Measurements from ENCODE around the gene TREML2. TPM values are rescaled to one million over a fixed set of nuclear protein-coding genes. Genes with fewer than 3 reads are reported as not detected.
A peak's percentile ranks its signal among the peaks of the same experiment; 100 is the strongest.

Gene TREML2
- total and polyA plus RNA-seq, 9 of the 15 experiments (the other 6 are each of a cell fraction or from before 2014, with no cell fraction given): 0.20 to 2.9 (median 1.4) TPM

DNA sequence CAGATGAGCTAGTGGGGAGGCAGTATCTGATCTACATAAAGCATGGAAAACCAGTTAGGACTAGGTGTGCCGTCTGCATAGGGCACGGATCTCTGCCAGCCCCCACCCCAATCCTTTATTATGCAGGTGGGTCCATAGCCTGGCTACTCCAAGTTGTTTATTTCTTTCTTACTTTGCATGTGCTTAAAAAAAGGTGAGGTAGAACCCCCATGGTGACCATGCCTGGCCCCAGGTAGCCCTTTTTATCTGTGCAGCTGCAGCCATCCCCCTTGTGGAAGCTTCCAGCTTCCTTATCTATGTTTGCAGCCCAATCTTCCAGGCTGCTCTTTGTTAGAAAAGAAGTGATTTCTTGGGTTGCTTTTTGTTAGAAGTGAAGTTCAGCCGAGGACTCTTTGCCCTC, 29.0 kb downstream of the TREML2 start (continued):
- TF ChIP-seq, protein P1, sequence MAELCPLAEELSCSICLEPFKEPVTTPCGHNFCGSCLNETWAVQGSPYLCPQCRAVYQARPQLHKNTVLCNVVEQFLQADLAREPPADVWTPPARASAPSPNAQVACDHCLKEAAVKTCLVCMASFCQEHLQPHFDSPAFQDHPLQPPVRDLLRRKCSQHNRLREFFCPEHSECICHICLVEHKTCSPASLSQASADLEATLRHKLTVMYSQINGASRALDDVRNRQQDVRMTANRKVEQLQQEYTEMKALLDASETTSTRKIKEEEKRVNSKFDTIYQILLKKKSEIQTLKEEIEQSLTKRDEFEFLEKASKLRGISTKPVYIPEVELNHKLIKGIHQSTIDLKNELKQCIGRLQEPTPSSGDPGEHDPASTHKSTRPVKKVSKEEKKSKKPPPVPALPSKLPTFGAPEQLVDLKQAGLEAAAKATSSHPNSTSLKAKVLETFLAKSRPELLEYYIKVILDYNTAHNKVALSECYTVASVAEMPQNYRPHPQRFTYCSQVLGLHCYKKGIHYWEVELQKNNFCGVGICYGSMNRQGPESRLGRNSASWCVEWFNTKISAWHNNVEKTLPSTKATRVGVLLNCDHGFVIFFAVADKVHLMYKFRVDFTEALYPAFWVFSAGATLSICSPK (IDR thresholded peaks at IDR 0.05; ENCODE audit: borderline replicate concordance): no peak
- peak; percentile 33; the same call in 1 of the 2 replicates for TF ChIP-seq DPF2 (IDR thresholded peaks at IDR 0.05)
- no peak for TF ChIP-seq CEBPG (CRISPR knock-in tag; IDR thresholded peaks at IDR 0.05)
- no peak for TF ChIP-seq CEBPG (tag; conservative IDR thresholded peaks at IDR 0.05 in 1 of 2, IDR thresholded peaks at IDR 0.05 in 1 of 2)
- no peak for TF ChIP-seq CXXC5 (CRISPR knock-in tag; IDR thresholded peaks at IDR 0.05)
- TF ChIP-seq, protein P2, sequence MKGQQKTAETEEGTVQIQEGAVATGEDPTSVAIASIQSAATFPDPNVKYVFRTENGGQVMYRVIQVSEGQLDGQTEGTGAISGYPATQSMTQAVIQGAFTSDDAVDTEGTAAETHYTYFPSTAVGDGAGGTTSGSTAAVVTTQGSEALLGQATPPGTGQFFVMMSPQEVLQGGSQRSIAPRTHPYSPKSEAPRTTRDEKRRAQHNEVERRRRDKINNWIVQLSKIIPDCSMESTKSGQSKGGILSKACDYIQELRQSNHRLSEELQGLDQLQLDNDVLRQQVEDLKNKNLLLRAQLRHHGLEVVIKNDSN (CRISPR knock-in tag; IDR thresholded peaks at IDR 0.05): no peak
- TF ChIP-seq KAT2B (IDR thresholded peaks at IDR 0.05; ENCODE audit: low read depth, low read length): no peak
- TF ChIP-seq, protein P3, sequence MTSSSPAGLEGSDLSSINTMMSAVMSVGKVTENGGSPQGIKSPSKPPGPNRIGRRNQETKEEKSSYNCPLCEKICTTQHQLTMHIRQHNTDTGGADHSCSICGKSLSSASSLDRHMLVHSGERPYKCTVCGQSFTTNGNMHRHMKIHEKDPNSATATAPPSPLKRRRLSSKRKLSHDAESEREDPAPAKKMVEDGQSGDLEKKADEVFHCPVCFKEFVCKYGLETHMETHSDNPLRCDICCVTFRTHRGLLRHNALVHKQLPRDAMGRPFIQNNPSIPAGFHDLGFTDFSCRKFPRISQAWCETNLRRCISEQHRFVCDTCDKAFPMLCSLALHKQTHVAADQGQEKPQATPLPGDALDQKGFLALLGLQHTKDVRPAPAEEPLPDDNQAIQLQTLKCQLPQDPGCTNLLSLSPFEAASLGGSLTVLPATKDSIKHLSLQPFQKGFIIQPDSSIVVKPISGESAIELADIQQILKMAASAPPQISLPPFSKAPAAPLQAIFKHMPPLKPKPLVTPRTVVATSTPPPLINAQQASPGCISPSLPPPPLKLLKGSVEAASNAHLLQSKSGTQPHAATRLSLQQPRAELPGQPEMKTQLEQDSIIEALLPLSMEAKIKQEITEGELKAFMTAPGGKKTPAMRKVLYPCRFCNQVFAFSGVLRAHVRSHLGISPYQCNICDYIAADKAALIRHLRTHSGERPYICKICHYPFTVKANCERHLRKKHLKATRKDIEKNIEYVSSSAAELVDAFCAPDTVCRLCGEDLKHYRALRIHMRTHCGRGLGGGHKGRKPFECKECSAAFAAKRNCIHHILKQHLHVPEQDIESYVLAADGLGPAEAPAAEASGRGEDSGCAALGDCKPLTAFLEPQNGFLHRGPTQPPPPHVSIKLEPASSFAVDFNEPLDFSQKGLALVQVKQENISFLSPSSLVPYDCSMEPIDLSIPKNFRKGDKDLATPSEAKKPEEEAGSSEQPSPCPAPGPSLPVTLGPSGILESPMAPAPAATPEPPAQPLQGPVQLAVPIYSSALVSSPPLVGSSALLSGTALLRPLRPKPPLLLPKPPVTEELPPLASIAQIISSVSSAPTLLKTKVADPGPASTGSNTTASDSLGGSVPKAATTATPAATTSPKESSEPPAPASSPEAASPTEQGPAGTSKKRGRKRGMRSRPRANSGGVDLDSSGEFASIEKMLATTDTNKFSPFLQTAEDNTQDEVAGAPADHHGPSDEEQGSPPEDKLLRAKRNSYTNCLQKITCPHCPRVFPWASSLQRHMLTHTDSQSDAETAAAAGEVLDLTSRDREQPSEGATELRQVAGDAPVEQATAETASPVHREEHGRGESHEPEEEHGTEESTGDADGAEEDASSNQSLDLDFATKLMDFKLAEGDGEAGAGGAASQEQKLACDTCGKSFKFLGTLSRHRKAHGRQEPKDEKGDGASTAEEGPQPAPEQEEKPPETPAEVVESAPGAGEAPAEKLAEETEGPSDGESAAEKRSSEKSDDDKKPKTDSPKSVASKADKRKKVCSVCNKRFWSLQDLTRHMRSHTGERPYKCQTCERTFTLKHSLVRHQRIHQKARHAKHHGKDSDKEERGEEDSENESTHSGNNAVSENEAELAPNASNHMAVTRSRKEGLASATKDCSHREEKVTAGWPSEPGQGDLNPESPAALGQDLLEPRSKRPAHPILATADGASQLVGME (CRISPR knock-in tag; IDR thresholded peaks at IDR 0.05): no peak
- TF ChIP-seq CREB1 (IDR thresholded peaks at IDR 0.05): no peak
- TF ChIP-seq CREB1 (CRISPR knock-in tag; IDR thresholded peaks at IDR 0.05): no peak
- TF ChIP-seq, protein P4, sequence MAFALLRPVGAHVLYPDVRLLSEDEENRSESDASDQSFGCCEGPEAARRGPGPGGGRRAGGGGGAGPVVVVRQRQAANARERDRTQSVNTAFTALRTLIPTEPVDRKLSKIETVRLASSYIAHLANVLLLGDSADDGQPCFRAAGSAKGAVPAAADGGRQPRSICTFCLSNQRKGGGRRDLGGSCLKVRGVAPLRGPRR (CRISPR knock-in tag; IDR thresholded peaks at IDR 0.05): no peak
- TF ChIP-seq NELFE (IDR thresholded peaks at IDR 0.05; ENCODE audit: insufficient read depth, insufficient read length): no peak
- no peak for TF ChIP-seq ZSCAN29 (IDR thresholded peaks at IDR 0.05)
- no peak for TF ChIP-seq TOE1 (IDR thresholded peaks at IDR 0.05; ENCODE audit: borderline replicate concordance)
- TF ChIP-seq TOE1 (CRISPR knock-in tag; IDR thresholded peaks at IDR 0.05; ENCODE audit: borderline replicate concordance, low read depth): no peak
- TF ChIP-seq, protein P5, sequence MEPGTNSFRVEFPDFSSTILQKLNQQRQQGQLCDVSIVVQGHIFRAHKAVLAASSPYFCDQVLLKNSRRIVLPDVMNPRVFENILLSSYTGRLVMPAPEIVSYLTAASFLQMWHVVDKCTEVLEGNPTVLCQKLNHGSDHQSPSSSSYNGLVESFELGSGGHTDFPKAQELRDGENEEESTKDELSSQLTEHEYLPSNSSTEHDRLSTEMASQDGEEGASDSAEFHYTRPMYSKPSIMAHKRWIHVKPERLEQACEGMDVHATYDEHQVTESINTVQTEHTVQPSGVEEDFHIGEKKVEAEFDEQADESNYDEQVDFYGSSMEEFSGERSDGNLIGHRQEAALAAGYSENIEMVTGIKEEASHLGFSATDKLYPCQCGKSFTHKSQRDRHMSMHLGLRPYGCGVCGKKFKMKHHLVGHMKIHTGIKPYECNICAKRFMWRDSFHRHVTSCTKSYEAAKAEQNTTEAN (CRISPR knock-in tag; IDR thresholded peaks at IDR 0.05): no peak
- peak; percentile 66 to 79; a peak in 3 of 4 replicates for TF ChIP-seq KDM1A (IDR thresholded peaks at IDR 0.05)
- TF ChIP-seq PPARD (CRISPR knock-in tag; IDR thresholded peaks at IDR 0.05): no peak
- TF ChIP-seq SMAD2 (IDR thresholded peaks at IDR 0.05; ENCODE audit: low read depth, low read length): no peak
- TF ChIP-seq ARHGAP35 (IDR thresholded peaks at IDR 0.05; ENCODE audit: partially characterized antibody): no peak
- TF ChIP-seq MAFF (IDR thresholded peaks at IDR 0.05; ENCODE audit: low read length): no peak

Data from K562 (cell line).